Activated CD4-positive, alpha-beta T cell treated with anti-CD3 and anti-CD28 coated beads for 36 hours (primary cell): ENCODE data around the gene PTPRCAP. TPM values are rescaled to one million over a fixed set of nuclear protein-coding genes. Genes with fewer than 3 reads are reported as not detected.

Experiments
- ATAC-seq: fragments of 200-7000 bp; cut with Tn5 transposase; one replicate; pipeline ENCODE4 v1.10.0; 2021; ENCODE audit warnings: mild to moderate bottlenecking, moderate library complexity
- CTCF ChIA-PET: fragments of 350-600 bp; sonication (Branson Sonifier 250); formaldehyde crosslinking; loops from one replicate; lab custom pipeline; 2021; ENCODE audit warnings: antibody characterized with exemption; lab: Charles Lee
- POLR2A ChIA-PET: fragments of 350-600 bp; sonication (Branson Sonifier 250); formaldehyde crosslinking; loops from one replicate; lab custom pipeline; 2021; ENCODE audit warnings: antibody characterized with exemption, inconsistent platforms; lab: Charles Lee
- DNase-seq: peaks from one replicate; pipeline ENCODE4 v3.0.0-alpha.2; 2020
- H3K27ac Mint-ChIP-seq: one replicate; pipeline ENCODE4 v1.8.0; 2021; ENCODE audit warnings: mixed read lengths
- H3K27me3 Mint-ChIP-seq: one replicate; pipeline ENCODE4 v1.8.0; 2021; ENCODE audit warnings: mixed read lengths
- H3K36me3 Mint-ChIP-seq: one replicate; pipeline ENCODE4 v1.8.0; 2021; ENCODE audit warnings: low read depth, mixed read lengths
- H3K4me1 Mint-ChIP-seq: one replicate; pipeline ENCODE4 v1.8.0; 2021; ENCODE audit warnings: mixed read lengths
- H3K4me3 Mint-ChIP-seq: one replicate; pipeline ENCODE4 v1.8.0; 2021; ENCODE audit warnings: mild to moderate bottlenecking, moderate library complexity, mixed read lengths
- H3K9me3 Mint-ChIP-seq: one replicate; pipeline ENCODE4 v1.8.0; 2021; ENCODE audit warnings: low read depth, mixed read lengths
- intact Hi-C, 2 experiments: fragments of 100-400 bp; cut with DNase I in 1 of 2; cut with micrococcal nuclease in 1 of 2; formaldehyde crosslinking; loops; one replicate each; pipeline versions ENCODE4 v1.14.2 to v1.15.1; 2022 to 2024; cut with DNase I, micrococcal nuclease
- total RNA-seq, 2 experiments: library from RNA; stranded (reverse); gene quantifications; one replicate each; pipeline ENCODE4 v1.2.3, GENCODE V29; 2021

The PTPRCAP gene
- total RNA-seq, 2 experiments from 2014 or later = 80.1 to 83.4 TPM

DNA sequence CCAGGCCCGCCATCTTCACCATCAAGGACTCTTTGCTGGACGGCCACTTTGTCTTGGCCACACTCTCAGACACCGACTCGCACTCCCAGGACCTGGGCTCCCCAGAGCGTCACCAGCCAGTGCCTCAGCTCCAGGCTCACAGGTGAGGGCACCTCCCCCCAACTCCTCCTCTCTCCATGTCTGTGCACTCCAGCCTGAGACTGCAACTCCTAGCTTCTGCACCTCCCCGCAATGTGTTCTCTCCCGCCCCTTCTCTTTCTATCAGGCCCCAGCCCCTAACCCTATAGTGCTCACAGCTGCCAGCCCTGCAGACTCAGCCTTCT lies 41.3 kb downstream of the PTPRCAP start:
- Mint-ChIP-seq H3K9me3 (no peaks in the 10 kb centered on the region), H3K36me3 (peaks cover 41% of the 10 kb centered on the region), H3K27ac (no peak overlapping the region), H3K27me3 (no peaks in the 10 kb centered on the region), H3K4me3 (no peak overlapping the region), H3K4me1 (peaks cover 50% of the 10 kb centered on the region)
- ATAC-seq = no peak
- ChIA-PET CTCF (interaction anchor here (0.6 to 1.7 kb wide), 6 partner anchors 9 to 78 kb away, joined by 3 to 6 read pairs (median 4); no protein-coding TSS in a partner anchor), POLR2A (interaction anchor here (0.6 kb wide), 1 partner anchor 48 kb away, joined by 9 read pairs; no protein-coding TSS in a partner anchor)
- no peak for DNase-seq
- intact Hi-C loops = no loop called here

DNA sequence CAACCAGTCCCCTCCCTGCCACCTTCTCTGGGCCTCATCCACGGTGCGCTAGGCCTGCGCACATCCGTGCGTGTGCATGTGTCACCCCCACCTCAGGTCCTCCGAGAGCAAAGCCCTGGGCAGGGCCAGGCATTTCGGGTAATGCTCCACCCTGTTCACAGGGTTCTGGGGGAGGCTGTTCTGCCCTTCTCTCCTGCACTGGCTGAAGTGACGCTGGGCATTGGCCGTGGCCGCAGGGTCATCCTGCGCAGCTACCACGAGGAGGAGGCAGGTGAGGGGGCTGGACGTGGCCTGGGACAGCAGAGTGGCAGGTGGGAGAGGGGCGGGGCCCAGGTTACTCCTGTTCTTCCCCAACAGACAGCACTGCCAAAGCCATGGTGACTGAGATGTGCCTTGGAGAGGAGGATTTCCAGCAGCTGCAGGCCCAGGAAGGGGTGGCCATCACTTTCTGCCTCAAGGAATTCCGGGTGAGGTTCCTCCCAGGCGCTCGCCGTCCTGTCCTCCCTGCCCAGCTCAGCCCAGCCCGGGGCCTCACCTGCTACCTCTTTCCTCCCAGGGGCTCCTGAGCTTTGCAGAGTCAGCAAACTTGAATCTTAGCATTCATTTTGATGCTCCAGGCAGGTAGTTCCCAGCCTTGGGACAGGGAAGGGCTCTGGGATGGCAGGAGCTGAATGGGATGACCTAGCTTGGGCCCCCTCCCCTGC lies 41.8 kb downstream of the PTPRCAP start:
- H3K27me3 Mint-ChIP-seq = no peaks in the 10 kb centered on the region
- ATAC-seq (no peak), DNase-seq (no peak)
- H3K4me3 Mint-ChIP-seq = no peak overlapping the region
- no peak overlapping the region for H3K27ac Mint-ChIP-seq
- H3K36me3 Mint-ChIP-seq = peaks cover 38% of the 10 kb centered on the region
- ChIA-PET CTCF (interaction anchor here (0.6 to 1.7 kb wide), 6 partner anchors 9 to 79 kb away, joined by 3 to 6 read pairs (median 4); no protein-coding TSS in a partner anchor), POLR2A (interaction anchor here (0.6 kb wide), 1 partner anchor 48 kb away, joined by 9 read pairs; no protein-coding TSS in a partner anchor)
- peaks cover 55% of the 10 kb centered on the region for H3K4me1 Mint-ChIP-seq
- intact Hi-C loops = no loop called here
- no peaks in the 10 kb centered on the region for H3K9me3 Mint-ChIP-seq

DNA sequence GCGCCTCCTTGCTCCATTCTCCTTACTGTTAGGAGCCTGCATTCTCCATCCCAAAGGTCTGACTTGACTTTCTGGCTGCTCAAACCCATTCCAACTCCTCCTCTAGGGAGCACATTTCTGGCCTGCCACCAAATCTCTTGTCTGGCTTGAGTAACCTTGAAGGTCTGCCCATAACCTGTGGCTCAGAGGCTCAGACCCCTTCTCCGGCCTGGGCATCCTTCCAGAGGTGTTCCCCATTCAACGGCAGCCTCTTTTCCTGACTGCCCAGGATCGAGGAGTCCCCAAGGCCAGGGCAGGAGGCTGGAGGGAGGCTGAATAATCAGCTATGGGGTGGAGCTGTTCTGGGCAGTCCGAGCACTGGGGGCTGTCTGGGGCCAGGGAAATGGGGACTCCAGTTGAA lies 43.5 kb downstream of the PTPRCAP start:
- ChIA-PET POLR2A (no interaction called here), CTCF (interaction anchor here (1.0 to 1.2 kb wide), 2 partner anchors 11 to 19 kb away, joined by 3 read pairs; no protein-coding TSS in a partner anchor)
- Mint-ChIP-seq H3K27me3 (no peaks in the 10 kb centered on the region), H3K9me3 (no peaks in the 10 kb centered on the region), H3K4me3 (peak overlapping the region; percentile 89), H3K27ac (no peak overlapping the region), H3K36me3 (peaks cover 27% of the 10 kb centered on the region), H3K4me1 (peaks cover 50% of the 10 kb centered on the region)
- intact Hi-C loops = loop anchor here in 1 of 2 experiments (5.0 kb wide), 1 partner anchor 722 kb away; no protein-coding TSS in a partner anchor
- DNase-seq (no peak), ATAC-seq (no peak)

DNA sequence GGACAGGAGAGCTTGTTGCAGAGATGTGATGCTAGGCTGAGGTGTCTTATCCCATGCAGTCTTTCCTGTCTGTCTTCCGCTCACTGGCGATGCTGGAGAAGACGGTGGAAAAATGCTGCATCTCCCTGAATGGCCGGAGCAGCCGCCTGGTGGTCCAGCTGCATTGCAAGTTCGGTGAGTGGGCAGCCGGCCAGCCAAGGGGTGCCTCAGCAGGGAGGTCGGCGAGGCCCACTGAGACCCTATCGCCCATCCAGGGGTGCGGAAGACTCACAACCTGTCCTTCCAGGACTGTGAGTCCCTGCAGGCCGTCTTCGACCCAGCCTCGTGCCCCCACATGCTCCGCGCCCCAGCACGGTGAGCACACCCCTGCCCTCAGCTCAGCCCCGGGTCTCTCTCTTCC lies 44.0 kb downstream of the PTPRCAP start:
- ChIA-PET POLR2A (interaction anchor here (1.0 kb wide), 1 partner anchor 153 kb away, joined by 3 read pairs; no protein-coding TSS in a partner anchor), CTCF (no interaction called here)
- Mint-ChIP-seq H3K27me3 (no peaks in the 10 kb centered on the region), H3K4me1 (peaks cover 48% of the 10 kb centered on the region), H3K9me3 (no peaks in the 10 kb centered on the region), H3K27ac (no peak overlapping the region), H3K4me3 (peak overlapping the region; percentile 89), H3K36me3 (peaks cover 23% of the 10 kb centered on the region)
- intact Hi-C loops = loop anchor here in 1 of 2 experiments (5.0 kb wide), 1 partner anchor 721 kb away; no protein-coding TSS in a partner anchor
- DNase-seq (no peak), ATAC-seq (no peak)

DNA sequence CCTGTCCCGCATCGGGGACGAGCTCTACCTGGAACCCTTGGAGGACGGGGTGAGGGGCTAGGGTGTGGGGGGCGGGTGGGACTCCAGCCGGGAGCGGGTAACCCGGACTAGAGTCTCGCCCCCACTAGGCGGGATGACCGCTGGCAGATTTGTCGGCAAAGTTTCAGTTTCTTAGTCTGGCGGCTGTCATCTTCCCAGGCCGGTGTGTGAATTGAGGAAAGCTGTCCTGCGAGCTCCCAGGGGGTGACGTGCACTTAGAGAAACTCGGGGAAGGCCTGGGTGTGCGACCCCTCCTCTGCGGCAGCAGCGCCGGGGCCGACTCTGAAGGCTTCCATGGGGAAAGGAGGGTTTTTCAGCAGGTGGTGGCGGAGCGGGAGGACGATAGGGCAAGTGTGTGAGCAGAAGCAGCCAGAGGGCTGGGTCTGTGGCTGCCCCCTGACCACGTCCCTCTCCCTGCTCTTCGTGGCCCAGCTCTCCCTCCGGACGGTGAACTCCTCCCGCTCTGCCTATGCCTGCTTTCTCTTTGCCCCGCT lies 45.2 kb downstream of the PTPRCAP start:
- peak; percentile 17 for ATAC-seq
- Mint-ChIP-seq H3K27ac (peak overlapping the region; percentile 80), H3K4me1 (peaks cover 39% of the 10 kb centered on the region), H3K9me3 (no peaks in the 10 kb centered on the region), H3K4me3 (peak overlapping the region; percentile 89), H3K27me3 (no peaks in the 10 kb centered on the region), H3K36me3 (peaks cover 13% of the 10 kb centered on the region)
- no peak for DNase-seq
- ChIA-PET POLR2A (interaction anchor here (1.0 to 1.4 kb wide), 5 partner anchors 8 to 152 kb away, joined by 3 to 7 read pairs (median 3); partner anchors contain the start of genes PPP1CA, PTPRCAP and TBC1D10C), CTCF (interaction anchor here (0.6 to 20.0 kb wide), 6 partner anchors 9 to 45 kb away, joined by 3 to 445 read pairs (median 8); partner anchors contain the start of genes POLD4, PPP1CA, PTPRCAP and TBC1D10C)
- intact Hi-C loops = loop anchor here in 1 of 2 experiments (5.0 kb wide), 1 partner anchor 720 kb away; no protein-coding TSS in a partner anchor

DNA sequence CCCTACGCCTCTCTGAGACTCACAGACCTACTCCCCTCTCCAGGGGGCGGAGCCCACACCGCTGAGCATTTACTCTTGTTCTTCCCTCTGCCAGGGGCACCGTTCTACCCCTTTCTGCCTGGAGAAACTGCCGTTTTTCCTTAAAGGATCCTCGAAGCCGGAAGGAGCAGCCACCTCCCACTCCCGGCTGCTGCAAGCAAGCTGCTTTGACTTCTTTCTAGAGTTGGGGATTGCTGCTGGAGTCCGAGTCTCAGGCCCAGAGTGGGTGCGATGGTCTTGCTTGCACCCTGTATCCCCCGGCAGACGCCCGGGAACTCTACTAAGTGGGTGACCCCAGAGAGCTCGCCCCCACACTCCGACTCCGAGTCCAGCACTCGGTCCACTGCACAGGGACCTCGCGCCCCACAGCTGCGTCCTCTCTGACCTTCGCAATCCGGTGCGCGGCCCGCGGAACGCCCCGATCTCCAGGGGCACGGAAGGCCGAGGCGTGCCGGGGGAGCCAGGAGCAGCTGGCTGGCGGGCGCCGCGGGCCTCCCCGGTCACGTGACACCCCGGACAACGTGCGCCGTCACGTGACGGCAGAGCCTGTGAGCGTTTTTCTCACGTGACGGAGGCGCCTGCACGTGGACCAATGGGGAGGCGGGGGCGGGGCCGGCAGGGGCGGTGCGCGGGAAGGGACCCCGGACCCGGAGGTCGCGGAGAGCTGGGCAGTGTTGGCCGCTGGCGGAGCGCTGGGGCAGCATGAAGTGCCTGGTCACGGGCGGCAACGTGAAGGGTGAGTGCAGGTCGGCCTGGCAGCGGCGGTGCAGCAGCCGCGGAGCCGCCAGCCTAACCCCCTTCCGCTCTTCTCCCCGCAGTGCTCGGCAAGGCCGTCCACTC lies 45.9 kb downstream of the PTPRCAP start, which contains the start of gene RAD9A:
TSS of gene RAD9A (plus strand) at position 683 of the 879 bp plus-strand sequence. CDS start at position 742, 59 bp downstream.
- peak within 1 kb of the TSS; percentile 80 for H3K27ac Mint-ChIP-seq
- H3K36me3 Mint-ChIP-seq = peaks cover 9% of the 10 kb centered on the region
- H3K27me3 Mint-ChIP-seq = no peaks in the 10 kb centered on the region
- no peaks in the 10 kb centered on the region for H3K9me3 Mint-ChIP-seq
- DNase-seq = peak; percentile 97
- H3K4me3 Mint-ChIP-seq = peak within 1 kb of the TSS; percentile 89
- intact Hi-C loops = loop anchor here (1.0 to 5.0 kb wide), 9 partner anchors 10 to 719 kb away; partner anchors contain the start of genes POLD4 (in 1 of the 2), PPP1CA (in 1 of the 2), RPS6KB2 (in 1 of the 2) and TMEM134 (in 1 of the 2)
- CTCF ChIA-PET = interaction anchor here (0.6 to 20.0 kb wide), 8 partner anchors 9 to 46 kb away, joined by 3 to 445 read pairs (median 8); partner anchors contain the start of genes POLD4, PPP1CA, PTPRCAP and TBC1D10C
- POLR2A ChIA-PET = interaction anchor here (0.8 to 1.4 kb wide), 5 partner anchors 9 to 46 kb away, joined by 3 to 7 read pairs (median 3); partner anchors contain the start of genes POLD4, PPP1CA, PTPRCAP and TBC1D10C
- H3K4me1 Mint-ChIP-seq = peaks cover 34% of the 10 kb centered on the region
- ATAC-seq = peak; percentile 74

DNA sequence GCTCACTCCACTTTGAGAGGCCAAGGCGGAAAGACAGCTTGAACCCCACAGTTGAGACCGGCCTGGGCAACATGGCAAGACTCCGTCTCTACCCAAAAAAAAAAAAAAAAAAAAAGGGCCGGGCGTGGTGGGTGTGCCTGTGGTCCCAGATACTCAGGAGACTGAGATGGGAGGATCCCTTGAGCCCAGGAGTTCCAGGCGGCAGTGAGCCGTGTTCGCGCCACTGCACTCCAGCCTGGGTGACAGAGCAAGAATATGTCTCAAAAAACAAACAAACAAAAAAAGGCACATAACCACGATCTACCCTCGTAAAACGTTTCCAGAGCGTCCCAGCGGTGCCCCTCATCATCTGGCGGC lies 46.6 kb downstream of the PTPRCAP start:
- Mint-ChIP-seq H3K4me1 (peaks cover 31% of the 10 kb centered on the region), H3K27me3 (no peaks in the 10 kb centered on the region), H3K27ac (peak overlapping the region; percentile 73), H3K36me3 (peaks cover 6% of the 10 kb centered on the region), H3K9me3 (no peaks in the 10 kb centered on the region), H3K4me3 (peak overlapping the region; percentile 89)
- ChIA-PET POLR2A (no interaction called here), CTCF (interaction anchor here (0.6 to 20.0 kb wide), 5 partner anchors 8 to 36 kb away, joined by 3 to 445 read pairs (median 9); partner anchors contain the start of genes POLD4, PPP1CA and TBC1D10C)
- intact Hi-C loops = loop anchor here (1.0 to 5.0 kb wide), 9 partner anchors 10 to 719 kb away; partner anchors contain the start of genes POLD4 (in 1 of the 2), PPP1CA (in 1 of the 2), RPS6KB2 (in 1 of the 2) and TMEM134 (in 1 of the 2)
- no peak for ATAC-seq
- no peak for DNase-seq

DNA sequence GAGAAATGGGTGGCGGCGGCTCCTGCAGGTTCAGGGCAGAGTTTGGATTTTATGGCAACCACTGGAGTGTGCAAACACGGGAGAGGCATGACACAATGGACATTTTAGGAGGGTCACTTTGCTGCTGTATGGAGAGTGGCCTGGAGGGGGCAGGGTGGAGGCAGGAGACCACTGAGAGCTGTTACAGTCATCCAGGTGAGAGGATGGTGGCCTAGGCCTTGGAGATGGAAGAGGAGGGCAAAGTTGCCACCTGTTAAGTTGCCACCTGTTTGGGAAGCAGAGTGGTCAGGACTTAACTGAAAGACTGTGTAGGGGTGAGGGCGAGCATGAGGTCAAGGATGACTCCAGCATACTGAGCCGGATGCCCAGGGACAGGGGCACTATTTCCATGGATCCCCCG lies 48.0 kb downstream of the PTPRCAP start:
- peak; percentile 67 for ATAC-seq
- POLR2A ChIA-PET = no interaction called here
- H3K36me3 Mint-ChIP-seq = peaks cover 6% of the 10 kb centered on the region
- DNase-seq = peak; percentile 74
- no peaks in the 10 kb centered on the region for H3K9me3 Mint-ChIP-seq
- H3K27me3 Mint-ChIP-seq = no peaks in the 10 kb centered on the region
- H3K4me1 Mint-ChIP-seq = peaks cover 31% of the 10 kb centered on the region
- intact Hi-C loops = no loop called here
- no peak overlapping the region for H3K27ac Mint-ChIP-seq
- peak overlapping the region; percentile 50 for H3K4me3 Mint-ChIP-seq
- CTCF ChIA-PET = interaction anchor here (0.6 to 20.0 kb wide), 6 partner anchors 9 to 177 kb away, joined by 3 to 445 read pairs (median 4); partner anchors contain the start of gene POLD4

DNA sequence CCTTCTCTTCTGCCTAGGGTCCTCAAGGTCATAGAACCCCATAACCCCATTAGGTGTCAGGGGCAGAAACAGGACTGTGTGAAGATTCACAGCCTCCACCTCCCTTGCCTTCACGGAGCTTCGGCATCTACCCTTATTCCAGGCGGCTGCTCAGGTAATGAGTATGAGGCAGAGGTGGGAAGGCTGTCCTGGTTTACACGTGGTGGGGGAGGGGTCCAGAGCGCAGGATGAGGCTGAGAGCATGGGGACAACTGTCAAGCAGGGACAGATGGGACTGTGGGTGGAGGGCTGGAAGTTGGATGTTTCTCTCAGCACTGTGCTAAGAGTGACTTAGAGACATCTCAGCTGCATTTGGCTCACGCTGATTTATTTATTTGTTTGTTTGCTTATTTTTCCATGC lies 50.0 kb downstream of the PTPRCAP start:
- ATAC-seq = no peak
- ChIA-PET CTCF (interaction anchor here (0.5 to 20.0 kb wide), 8 partner anchors 9 to 71 kb away, joined by 3 to 445 read pairs (median 5); partner anchors contain the start of gene POLD4), POLR2A (no interaction called here)
- intact Hi-C loops = no loop called here
- no peaks in the 10 kb centered on the region for H3K27me3 Mint-ChIP-seq
- H3K36me3 Mint-ChIP-seq = no peaks in the 10 kb centered on the region
- no peak overlapping the region for H3K4me3 Mint-ChIP-seq
- no peak for DNase-seq
- H3K9me3 Mint-ChIP-seq = no peaks in the 10 kb centered on the region
- peaks cover 21% of the 10 kb centered on the region for H3K4me1 Mint-ChIP-seq
- no peak overlapping the region for H3K27ac Mint-ChIP-seq

DNA sequence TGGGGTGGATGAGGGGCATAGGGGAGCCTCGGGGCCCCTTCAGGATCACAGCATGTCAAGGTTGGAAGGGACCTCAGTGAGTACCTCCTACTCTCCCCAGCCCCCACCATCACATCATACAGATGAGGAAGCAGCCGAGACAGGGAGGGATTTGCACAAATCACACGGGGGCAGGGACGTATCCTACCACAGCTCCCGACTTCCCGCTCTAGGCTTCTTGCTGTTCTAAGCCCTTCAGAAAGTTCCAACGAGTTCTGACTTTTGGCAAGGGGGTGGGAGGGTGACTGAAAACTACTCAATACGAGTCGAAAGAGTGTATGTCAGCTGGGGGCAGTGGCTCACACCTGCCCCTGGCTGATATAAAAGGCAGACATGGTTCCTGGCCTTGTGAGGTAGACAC lies 50.4 kb downstream of the PTPRCAP start:
- DNase-seq = no peak
- H3K27me3 Mint-ChIP-seq = no peaks in the 10 kb centered on the region
- H3K27ac Mint-ChIP-seq = no peak overlapping the region
- no peak for ATAC-seq
- H3K4me3 Mint-ChIP-seq = no peak overlapping the region
- CTCF ChIA-PET = interaction anchor here (0.6 to 20.0 kb wide), 10 partner anchors 9 to 264 kb away, joined by 3 to 445 read pairs (median 4); partner anchors contain the start of genes ACY3 and POLD4
- peaks cover 19% of the 10 kb centered on the region for H3K4me1 Mint-ChIP-seq
- POLR2A ChIA-PET = no interaction called here
- intact Hi-C loops = no loop called here
- no peaks in the 10 kb centered on the region for H3K9me3 Mint-ChIP-seq
- H3K36me3 Mint-ChIP-seq = no peaks in the 10 kb centered on the region
